Mesenchymal stem cell (in vitro differentiated cells and primary cell): ENCODE measurements around the gene BBLN.

Experiments
- DNase-seq: peaks from one replicate; pipeline ENCODE4 v3.0.0-alpha.2; 2013
- H2AFZ ChIP-seq: one replicate; pipeline ENCODE4 v1.6.1; 2013; ENCODE audit warnings: low read depth, mild to moderate bottlenecking, control low read depth, inconsistent platforms, low read length, moderate library complexity
- H2AK5ac ChIP-seq: 2 replicates; pipeline ENCODE4 v1.6.1; 2013; ENCODE audit warnings: low read length, moderate library complexity, mild to moderate bottlenecking, inconsistent platforms; ENCODE audit not compliant: severe bottlenecking
- H2BK120ac ChIP-seq: one replicate; pipeline ENCODE4 v1.6.1; 2013; ENCODE audit warnings: low read depth, mild to moderate bottlenecking, inconsistent platforms, low read length, moderate library complexity
- H2BK12ac ChIP-seq, 2 experiments: one replicate each; pipeline ENCODE4 v1.6.1; 2013; ENCODE audit warnings: inconsistent platforms in 2 of 2, low read length in 2 of 2, mild to moderate bottlenecking in 2 of 2, moderate library complexity in 2 of 2, control low read depth in 1 of 2
- H2BK15ac ChIP-seq: one replicate; pipeline ENCODE4 v1.6.1; 2013; ENCODE audit warnings: mild to moderate bottlenecking, low read depth, inconsistent platforms; ENCODE audit not compliant: poor library complexity, severe bottlenecking
- H2BK5ac ChIP-seq: 2 replicates; pipeline ENCODE4 v1.6.1; 2013; ENCODE audit warnings: low read depth, mild to moderate bottlenecking, low read length, control low read depth, inconsistent platforms; ENCODE audit not compliant: poor library complexity, severe bottlenecking
- H3K14ac ChIP-seq, 2 experiments: one replicate each; pipeline ENCODE4 v1.6.1; 2013; ENCODE audit warnings: inconsistent platforms in 2 of 2, low read length in 2 of 2, control low read depth in 1 of 2, mild to moderate bottlenecking in 1 of 2, moderate library complexity in 1 of 2
- H3K18ac ChIP-seq, 2 experiments: one replicate each; pipeline ENCODE4 v1.6.1; 2013; ENCODE audit warnings: inconsistent platforms in 2 of 2, low read length in 2 of 2, control low read depth in 1 of 2, low read depth in 1 of 2, mild to moderate bottlenecking in 1 of 2
- H3K23ac ChIP-seq, 2 experiments: one replicate each; pipeline ENCODE4 v1.6.1; 2013; ENCODE audit warnings: inconsistent platforms in 2 of 2, low read length in 2 of 2, mild to moderate bottlenecking in 2 of 2, moderate library complexity in 2 of 2, control low read depth in 1 of 2
- H3K27ac ChIP-seq: 2 replicates; pipeline ENCODE4 v1.5.1; 2013; ENCODE audit warnings: mild to moderate bottlenecking, moderate library complexity, low read length, control low read depth, inconsistent platforms; ENCODE audit not compliant: poor library complexity, severe bottlenecking
- H3K27me3 ChIP-seq, 2 experiments: 2 replicates each; pipeline versions ENCODE4 v1.6.1 to v1.7.0; 2013; ENCODE audit warnings: low read length in 2 of 2, mild to moderate bottlenecking in 2 of 2, moderate library complexity in 2 of 2, control low read depth in 1 of 2, inconsistent platforms in 1 of 2; ENCODE audit not compliant: control insufficient read depth in 1 of 2, insufficient read depth in 1 of 2
- H3K36me3 ChIP-seq, 2 experiments: 2 replicates each; pipeline versions ENCODE4 v1.6.1 to v1.7.0; 2013; ENCODE audit warnings: low read length in 2 of 2, control low read depth in 1 of 2, inconsistent platforms in 1 of 2, low read depth in 1 of 2, mild to moderate bottlenecking in 1 of 2; ENCODE audit not compliant: insufficient read depth in 2 of 2, control insufficient read depth in 1 of 2
- H3K4ac ChIP-seq, 2 experiments: one replicate each; pipeline ENCODE4 v1.6.1; 2013; ENCODE audit warnings: inconsistent platforms in 2 of 2, low read length in 2 of 2, mild to moderate bottlenecking in 2 of 2, moderate library complexity in 2 of 2, control low read depth in 1 of 2, low read depth in 1 of 2
- H3K4me1 ChIP-seq: 2 replicates; pipeline ENCODE4 v1.6.1; 2013; ENCODE audit warnings: low read depth, low read length, control low read depth; ENCODE audit not compliant: control insufficient read depth, insufficient read depth
- H3K4me2 ChIP-seq: 2 replicates; pipeline ENCODE4 v1.6.1; 2013; ENCODE audit warnings: low read length, mild to moderate bottlenecking, inconsistent platforms; ENCODE audit not compliant: poor library complexity, severe bottlenecking
- H3K4me3 ChIP-seq, 2 experiments: 2 replicates each; pipeline versions ENCODE4 v1.5.1 to v1.7.0; 2013; ENCODE audit warnings: low read length in 2 of 2, mild to moderate bottlenecking in 2 of 2, control low read depth in 1 of 2, low read depth in 1 of 2; ENCODE audit not compliant: insufficient read depth in 1 of 2
- H3K79me1 ChIP-seq: replicated peaks from 2 replicates; pipeline ENCODE4 v1.6.1; 2013; ENCODE audit warnings: mild to moderate bottlenecking, control low read depth, low read length, inconsistent platforms; ENCODE audit not compliant: poor library complexity, severe bottlenecking
- H3K9ac ChIP-seq: 2 replicates; pipeline ENCODE4 v1.7.0; 2013; ENCODE audit warnings: mild to moderate bottlenecking, low read length, moderate library complexity
- H3K9me3 ChIP-seq: 2 replicates; pipeline ENCODE4 v1.7.0; 2013; ENCODE audit warnings: mild to moderate bottlenecking, low read length; ENCODE audit not compliant: control insufficient read depth
- H4K8ac ChIP-seq: one replicate; pipeline ENCODE4 v1.6.1; 2013; ENCODE audit warnings: inconsistent platforms, mild to moderate bottlenecking, low read length, moderate library complexity
- H4K91ac ChIP-seq: one replicate; pipeline ENCODE4 v1.6.1; 2013; ENCODE audit warnings: mild to moderate bottlenecking, low read length, inconsistent platforms
- WGBS: methylation state at CpG from one replicate; pipeline ENCODE4 v1.1.7; 2013; ENCODE audit warnings: mixed read lengths; 5-methylcytosine and 5-hydroxymethylcytosine counted together

Gene BBLN

GRCh38 chr9:128163523-128164306 lies 3.6 kb downstream of the BBLN start:
- Histone ChIP-seq H3K4me1 (peaks cover 15% of the 10 kb centered on the region), H3K18ac (no peak overlapping the region), H3K9ac (no peak overlapping the region), H3K27me3 (no peaks in the 10 kb centered on the region), H2BK12ac (no peak overlapping the region), H3K14ac (no peak overlapping the region), H3K4me2 (no peak overlapping the region), H3K9me3 (no peaks in the 10 kb centered on the region), H2AFZ (no peak overlapping the region), H3K79me1 (peaks cover 29% of the 10 kb centered on the region), H4K91ac (no peak overlapping the region), H3K4me3 (no peak overlapping the region), H3K27ac (no peak overlapping the region), H3K4ac (no peak overlapping the region), H2AK5ac (no peak overlapping the region), H3K23ac (no peak overlapping the region), H4K8ac (no peak overlapping the region), H3K36me3 (peaks cover 60 to 67% of the 10 kb centered on the region in 2 experiments), H2BK15ac (no peak overlapping the region), H2BK5ac (no peak overlapping the region), H2BK120ac (no peak overlapping the region)
- WGBS: 96% methylated on average over 9 of the region's 10 CpGs
- no peak for DNase-seq

- H3K4me1 ChIP-seq: peaks cover 12% of the 10 kb centered on the region
- no peak overlapping the region for H3K18ac ChIP-seq
- H3K4me3 ChIP-seq: no peak overlapping the region
- H2AFZ ChIP-seq: no peak overlapping the region
- no peak overlapping the region for H4K8ac ChIP-seq
- H3K9me3 ChIP-seq: no peaks in the 10 kb centered on the region
- H2AK5ac ChIP-seq: no peak overlapping the region
- H2BK12ac ChIP-seq: no peak overlapping the region
- no peak overlapping the region for H2BK5ac ChIP-seq
- H3K79me1 ChIP-seq: peaks cover 29% of the 10 kb centered on the region
- H2BK15ac ChIP-seq: no peak overlapping the region
- no peak overlapping the region for H3K14ac ChIP-seq
- WGBS: 90% methylated on average over 14 of the region's 14 CpGs
- H3K27ac ChIP-seq: no peak overlapping the region
- no peak overlapping the region for H3K4me2 ChIP-seq
- H4K91ac ChIP-seq: no peak overlapping the region
- H3K23ac ChIP-seq: no peak overlapping the region
- peak; percentile 8 for DNase-seq
- H3K4ac ChIP-seq: no peak overlapping the region
- peaks cover 67 to 74% of the 10 kb centered on the region in 2 experiments for H3K36me3 ChIP-seq
- H3K27me3 ChIP-seq: no peaks in the 10 kb centered on the region
- H3K9ac ChIP-seq: no peak overlapping the region
- no peak overlapping the region for H2BK120ac ChIP-seq
Observed at GRCh38 chr9:128164307-128164885, 4.3 kb downstream of the BBLN start.

GRCh38 chr9:128166169-128166568 lies 6.1 kb downstream of the BBLN start:
- no peak overlapping the region for H3K4ac ChIP-seq
- H3K18ac ChIP-seq: no peak overlapping the region
- no peak overlapping the region for H3K9ac ChIP-seq
- H3K4me2 ChIP-seq: no peak overlapping the region
- no peak overlapping the region for H2BK12ac ChIP-seq
- WGBS: 98% methylated on average over 15 of the region's 18 CpGs
- no peak overlapping the region for H2BK15ac ChIP-seq
- no peak overlapping the region for H2AFZ ChIP-seq
- no peak overlapping the region for H2BK120ac ChIP-seq
- no peak overlapping the region for H4K91ac ChIP-seq
- no peak overlapping the region for H2AK5ac ChIP-seq
- no peak overlapping the region for H3K14ac ChIP-seq
- no peak overlapping the region for H4K8ac ChIP-seq
- H3K27me3 ChIP-seq: no peaks in the 10 kb centered on the region
- no peak overlapping the region for H2BK5ac ChIP-seq
- no peak for DNase-seq
- H3K4me3 ChIP-seq: no peak overlapping the region
- peaks cover 32% of the 10 kb centered on the region for H3K79me1 ChIP-seq
- H3K9me3 ChIP-seq: no peaks in the 10 kb centered on the region
- no peak overlapping the region for H3K23ac ChIP-seq
- peaks cover 80 to 85% of the 10 kb centered on the region in 2 experiments for H3K36me3 ChIP-seq
- no peak overlapping the region for H3K27ac ChIP-seq
- peaks cover 10% of the 10 kb centered on the region for H3K4me1 ChIP-seq

GRCh38 chr9:128167209-128167608 lies 7.1 kb downstream of the BBLN start:
- Histone ChIP-seq H3K23ac (no peak overlapping the region), H3K9me3 (no peaks in the 10 kb centered on the region), H2BK15ac (no peak overlapping the region), H3K14ac (no peak overlapping the region), H2BK5ac (no peak overlapping the region), H3K27me3 (no peaks in the 10 kb centered on the region), H3K36me3 (peaks cover 76 to 82% of the 10 kb centered on the region in 2 experiments), H3K18ac (no peak overlapping the region), H2AK5ac (no peak overlapping the region), H3K4me1 (peaks cover 5% of the 10 kb centered on the region), H3K27ac (no peak overlapping the region), H3K9ac (no peak overlapping the region), H3K4me3 (no peak overlapping the region), H3K4me2 (no peak overlapping the region), H3K4ac (no peak overlapping the region), H2BK12ac (no peak overlapping the region), H4K8ac (no peak overlapping the region), H2AFZ (no peak overlapping the region), H3K79me1 (peaks cover 27% of the 10 kb centered on the region), H4K91ac (no peak overlapping the region), H2BK120ac (no peak overlapping the region)
- DNase-seq: no peak
- WGBS: 95% methylated on average over 3 of the region's 4 CpGs
